GM23338 (cell line): ENCODE data around the gene CDC42BPA. TPM values are rescaled to one million over a fixed set of nuclear protein-coding genes. Genes with fewer than 3 reads are reported as not detected.

Experiments used
- ATAC-seq: fragments of 200-7000 bp; cut with Tn5 transposase; 3 replicates; pipeline ENCODE4 v1.9.1; 2020
- DNase-seq: peaks from one replicate; pipeline ENCODE4 v3.0.0-alpha.2; 2015; ENCODE audit warnings: low spot score
- H2AFZ ChIP-seq: fragments of 200-600 bp; sonication (generic); 2 replicates; pipeline ENCODE4 v1.8.0; 2016; ENCODE audit warnings: antibody characterized with exemption, mild to moderate bottlenecking, moderate library complexity
- H3F3A ChIP-seq: fragments of 200-600 bp; sonication (generic); replicated peaks from 2 replicates; pipeline ENCODE4 v1.8.0; 2017; ENCODE audit warnings: antibody characterized with exemption, mixed run types, low read depth
- H3K27ac ChIP-seq: fragments of 200-600 bp; sonication (generic); 2 replicates; pipeline ENCODE4 v1.6.1; 2016; ENCODE audit warnings: low read depth
- H3K27me3 ChIP-seq: fragments of 200-600 bp; sonication (generic); 2 replicates; pipeline ENCODE4 v1.8.0; 2016; ENCODE audit warnings: mild to moderate bottlenecking, mixed run types, moderate library complexity; ENCODE audit not compliant: insufficient read depth
- H3K36me3 ChIP-seq: fragments of 200-600 bp; sonication (generic); 2 replicates; pipeline ENCODE4 v1.8.0; 2016; ENCODE audit warnings: mild to moderate bottlenecking; ENCODE audit not compliant: insufficient read depth
- H3K4me1 ChIP-seq: fragments of 200-600 bp; sonication (generic); 2 replicates; pipeline ENCODE4 v1.8.0; 2016; ENCODE audit warnings: mild to moderate bottlenecking, moderate library complexity; ENCODE audit not compliant: insufficient read depth
- H3K4me2 ChIP-seq: fragments of 200-600 bp; sonication (generic); 2 replicates; pipeline ENCODE4 v1.7.1; 2017; ENCODE audit warnings: mixed run types
- H3K4me3 ChIP-seq: fragments of 200-600 bp; sonication (generic); 2 replicates; pipeline ENCODE4 v1.6.1; 2016; ENCODE audit warnings: mixed run types
- H3K79me2 ChIP-seq: fragments of 200-600 bp; sonication (generic); replicated peaks from 2 replicates; pipeline ENCODE4 v1.8.0; 2017; ENCODE audit warnings: mild to moderate bottlenecking; ENCODE audit not compliant: insufficient read depth
- H3K9me2 ChIP-seq: fragments of 200-600 bp; sonication (generic); 2 replicates; pipeline ENCODE4 v1.8.0; 2017; ENCODE audit not compliant: insufficient read depth
- H4K20me1 ChIP-seq: fragments of 200-600 bp; sonication (generic); replicated peaks from 2 replicates; pipeline ENCODE4 v1.8.0; 2017; ENCODE audit warnings: mild to moderate bottlenecking; ENCODE audit not compliant: insufficient read depth
- H3K27ac Mint-ChIP-seq: 2 replicates; pipeline ENCODE4 v1.8.0; 2020; ENCODE audit warnings: inconsistent platforms, mild to moderate bottlenecking, moderate library complexity, mixed read lengths
- H3K27me3 Mint-ChIP-seq: 3 replicates; pipeline ENCODE4 v1.8.0; 2022; ENCODE audit warnings: low read depth, mild to moderate bottlenecking, moderate library complexity, mixed read lengths, inconsistent platforms; ENCODE audit not compliant: insufficient read depth, poor library complexity
- H3K36me3 Mint-ChIP-seq: 3 replicates; pipeline ENCODE4 v1.8.0; 2021; ENCODE audit warnings: low read depth, mild to moderate bottlenecking, inconsistent platforms, moderate library complexity, mixed read lengths
- H3K4me1 Mint-ChIP-seq: 3 replicates; pipeline ENCODE4 v1.8.0; 2020; ENCODE audit warnings: mild to moderate bottlenecking, inconsistent platforms, mixed read lengths
- H3K4me3 Mint-ChIP-seq: 3 replicates; pipeline ENCODE4 v1.8.0; 2021; ENCODE audit warnings: moderate library complexity, mild to moderate bottlenecking, inconsistent platforms, mixed read lengths
- H3K9me3 Mint-ChIP-seq: 3 replicates; pipeline ENCODE4 v1.8.0; 2020; ENCODE audit warnings: moderate library complexity, mild to moderate bottlenecking, inconsistent platforms, mixed read lengths
- CREB1 ChIP-seq: fragments of 250-450 bp; sonication (Bioruptor Pico); IDR thresholded peaks from 2 replicates; pipeline ENCODE4 v1.5.0; 2020; ENCODE audit warnings: low read depth, mild to moderate bottlenecking, moderate library complexity
- EZH2 ChIP-seq: fragments of 200-600 bp; sonication (generic); IDR thresholded peaks from one replicate; pipeline ENCODE4 v1.8.0; 2017; ENCODE audit warnings: antibody characterized with exemption, mild to moderate bottlenecking, low read depth; ENCODE audit not compliant: unreplicated experiment
- JUNB ChIP-seq: IDR thresholded peaks from one replicate; pipeline ENCODE4 v1.6.1; 2016; ENCODE audit warnings: antibody characterized with exemption; ENCODE audit not compliant: unreplicated experiment
- POLR2AphosphoS5 ChIP-seq: IDR thresholded peaks from 2 replicates; pipeline ENCODE4 v1.6.1; 2016; ENCODE audit warnings: antibody characterized with exemption, low read depth
- STAT1 ChIP-seq: IDR thresholded peaks from one replicate; pipeline ENCODE4 v1.6.1; 2016; ENCODE audit warnings: antibody characterized with exemption; ENCODE audit not compliant: unreplicated experiment
- ZNF114 ChIP-seq: fragments of 250-450 bp; sonication (Bioruptor Pico); IDR thresholded peaks from 2 replicates; pipeline ENCODE4 v1.5.0; 2020; ENCODE audit warnings: mild to moderate bottlenecking, moderate library complexity
- polyA plus RNA-seq: library from polyadenylated mRNA; unstranded; fragments of >200 nt; fragmentation: Nextera tagmentation; extraction: Ambion mirVana; gene quantifications from 2 replicates; pipeline ENCODE4 v1.2.1, GENCODE V29; 2016
- small RNA-seq: library from RNA; depleted of rRNA; stranded (forward); fragments of <200 nt; gene quantifications from one replicate; pipeline ENCODE3, GENCODE V24; 2014; ENCODE audit warnings: low replicate concordance
- total RNA-seq: library from RNA; depleted of rRNA; stranded (reverse); fragments of >200 nt; shearing (Covaris generic); gene quantifications from 2 replicates; pipeline ENCODE4 v1.2.3, GENCODE V29; 2014; rRNA removed
- TF ChIP-seq, protein P1 (sequence below), 2 experiments: fragments of 200-600 bp in 1 of 2; sonication (generic) in 1 of 2; conservative IDR thresholded peaks; 2 replicates each; pipeline versions ENCODE4 v1.5.1 to v1.6.1; 2016 to 2017; ENCODE audit warnings: antibody characterized with exemption in 2 of 2, low read depth in 2 of 2, mild to moderate bottlenecking in 2 of 2, moderate library complexity in 1 of 2
- TF ChIP-seq, protein P2 (sequence below): IDR thresholded peaks from one replicate; pipeline ENCODE4 v1.6.1; 2018; ENCODE audit warnings: antibody characterized with exemption; ENCODE audit not compliant: unreplicated experiment

Gene CDC42BPA
- total and polyA plus RNA-seq, 2 experiments from 2014 or later: 17.7 to 40.1 TPM

- TF ChIP-seq, protein P1, sequence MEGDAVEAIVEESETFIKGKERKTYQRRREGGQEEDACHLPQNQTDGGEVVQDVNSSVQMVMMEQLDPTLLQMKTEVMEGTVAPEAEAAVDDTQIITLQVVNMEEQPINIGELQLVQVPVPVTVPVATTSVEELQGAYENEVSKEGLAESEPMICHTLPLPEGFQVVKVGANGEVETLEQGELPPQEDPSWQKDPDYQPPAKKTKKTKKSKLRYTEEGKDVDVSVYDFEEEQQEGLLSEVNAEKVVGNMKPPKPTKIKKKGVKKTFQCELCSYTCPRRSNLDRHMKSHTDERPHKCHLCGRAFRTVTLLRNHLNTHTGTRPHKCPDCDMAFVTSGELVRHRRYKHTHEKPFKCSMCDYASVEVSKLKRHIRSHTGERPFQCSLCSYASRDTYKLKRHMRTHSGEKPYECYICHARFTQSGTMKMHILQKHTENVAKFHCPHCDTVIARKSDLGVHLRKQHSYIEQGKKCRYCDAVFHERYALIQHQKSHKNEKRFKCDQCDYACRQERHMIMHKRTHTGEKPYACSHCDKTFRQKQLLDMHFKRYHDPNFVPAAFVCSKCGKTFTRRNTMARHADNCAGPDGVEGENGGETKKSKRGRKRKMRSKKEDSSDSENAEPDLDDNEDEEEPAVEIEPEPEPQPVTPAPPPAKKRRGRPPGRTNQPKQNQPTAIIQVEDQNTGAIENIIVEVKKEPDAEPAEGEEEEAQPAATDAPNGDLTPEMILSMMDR (conservative IDR thresholded peaks at IDR 0.05; ENCODE audit: low read depth in 2 of 2): no peak
- no peak for TF ChIP-seq STAT1
- TF ChIP-seq, protein P2, sequence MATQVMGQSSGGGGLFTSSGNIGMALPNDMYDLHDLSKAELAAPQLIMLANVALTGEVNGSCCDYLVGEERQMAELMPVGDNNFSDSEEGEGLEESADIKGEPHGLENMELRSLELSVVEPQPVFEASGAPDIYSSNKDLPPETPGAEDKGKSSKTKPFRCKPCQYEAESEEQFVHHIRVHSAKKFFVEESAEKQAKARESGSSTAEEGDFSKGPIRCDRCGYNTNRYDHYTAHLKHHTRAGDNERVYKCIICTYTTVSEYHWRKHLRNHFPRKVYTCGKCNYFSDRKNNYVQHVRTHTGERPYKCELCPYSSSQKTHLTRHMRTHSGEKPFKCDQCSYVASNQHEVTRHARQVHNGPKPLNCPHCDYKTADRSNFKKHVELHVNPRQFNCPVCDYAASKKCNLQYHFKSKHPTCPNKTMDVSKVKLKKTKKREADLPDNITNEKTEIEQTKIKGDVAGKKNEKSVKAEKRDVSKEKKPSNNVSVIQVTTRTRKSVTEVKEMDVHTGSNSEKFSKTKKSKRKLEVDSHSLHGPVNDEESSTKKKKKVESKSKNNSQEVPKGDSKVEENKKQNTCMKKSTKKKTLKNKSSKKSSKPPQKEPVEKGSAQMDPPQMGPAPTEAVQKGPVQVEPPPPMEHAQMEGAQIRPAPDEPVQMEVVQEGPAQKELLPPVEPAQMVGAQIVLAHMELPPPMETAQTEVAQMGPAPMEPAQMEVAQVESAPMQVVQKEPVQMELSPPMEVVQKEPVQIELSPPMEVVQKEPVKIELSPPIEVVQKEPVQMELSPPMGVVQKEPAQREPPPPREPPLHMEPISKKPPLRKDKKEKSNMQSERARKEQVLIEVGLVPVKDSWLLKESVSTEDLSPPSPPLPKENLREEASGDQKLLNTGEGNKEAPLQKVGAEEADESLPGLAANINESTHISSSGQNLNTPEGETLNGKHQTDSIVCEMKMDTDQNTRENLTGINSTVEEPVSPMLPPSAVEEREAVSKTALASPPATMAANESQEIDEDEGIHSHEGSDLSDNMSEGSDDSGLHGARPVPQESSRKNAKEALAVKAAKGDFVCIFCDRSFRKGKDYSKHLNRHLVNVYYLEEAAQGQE: no peak
- no peak for TF ChIP-seq EZH2
Measured at GRCh38 chr1:226940806-226941067, 377.6 kb downstream of the CDC42BPA start (continued).

GRCh38 chr1:226940029-226940805 lies 378.1 kb downstream of the CDC42BPA start, which contains the start of gene COQ8A:
TSS of gene COQ8A (plus strand) at chr1:226940294. CDS start at chr1:226961386, 21,092 bp downstream.
- Histone ChIP-seq H3F3A (0 out of 2 replicates have a peak, but pooled peaks cover 5% of the 10 kb centered on the region), H3K27me3 (0 out of 2 replicates have a peak, but pooled peaks cover 4% of the 10 kb centered on the region), H3K4me1 (peaks cover 34% of the 10 kb centered on the region), H3K36me3 (no peaks in the 10 kb centered on the region), H4K20me1 (peaks cover 3% of the 10 kb centered on the region; the same call in 1 of the 2 replicates), H3K4me3 (peak within 1 kb of the TSS; percentile 76), H3K9me2 (no peaks in the 10 kb centered on the region), H3K4me2 (peak within 1 kb of the TSS; percentile 94), H2AFZ (peak within 1 kb of the TSS; percentile 96), H3K79me2 (peaks cover 38% of the 10 kb centered on the region), H3K27ac (peak within 1 kb of the TSS; percentile 95)
- ATAC-seq (peak; percentile 94), DNase-seq (peak; percentile 99)
- H3K36me3 Mint-ChIP-seq: peaks cover 3% of the 10 kb centered on the region; the same call in 1 of the 3 replicates
- peak within 1 kb of the TSS; percentile 89 for H3K4me3 Mint-ChIP-seq
- H3K4me1 Mint-ChIP-seq: peaks cover 57% of the 10 kb centered on the region
- no peaks in the 10 kb centered on the region; the same call in 2 of the 3 replicates for H3K9me3 Mint-ChIP-seq
- peaks cover 22% of the 10 kb centered on the region for H3K27me3 Mint-ChIP-seq
- peak within 1 kb of the TSS; percentile 96 for H3K27ac Mint-ChIP-seq
- no peak for TF ChIP-seq ZNF114 (CRISPR knock-in tag)
- TF ChIP-seq JUNB: no peak
- TF ChIP-seq POLR2AphosphoS5: 0 out of 2 replicates have a peak, but pooled peaks have one; percentile 44
- TF ChIP-seq STAT1: no peak
- peak; percentile 71 for TF ChIP-seq CREB1 (CRISPR knock-in tag)

Small RNA genes within 50 kb of the gene (small RNA-seq; reads per million reads assigned to genes)
- gene AL353689.1: not detected

Other genes with a start within 250 kb of the CDC42BPA start
- gene ZNF678, start 245.1 kb upstream of the CDC42BPA start, total RNA-seq: 45.9 and 60.0 TPM in 2 replicates
- 8.2 and 8.6 TPM in 2 replicates for gene ZNF678, start 245.1 kb upstream of the CDC42BPA start, polyA plus RNA-seq